ENCODE results near the gene COL20A1. TPM values are rescaled to one million over a fixed set of nuclear protein-coding genes. Genes with fewer than 3 reads are reported as not detected.

COL20A1 gene
- total and polyA plus RNA-seq, 2 donors from 2014 or later = 0.58 TPM; not detected in 1

- DNase-seq (peak in 1 of 5 donors; percentile 52), FAIRE-seq (no peak)
- Histone ChIP-seq H3K36me3 (ENCODE audit: control insufficient read depth in 2 of 3, insufficient read depth in 3 of 3, low read length in 3 of 3) (no peaks in the 10 kb centered on the region), H3K27ac (ENCODE audit: low read depth in 2 of 2, low read length in 2 of 2) (no peak overlapping the region), H3K4me1 (ENCODE audit: control insufficient read depth in 2 of 3, insufficient read depth in 2 of 3, low read depth in 1 of 3, low read length in 3 of 3) (peaks cover 0 to 2% (median 0%) of the 10 kb centered on the region in 3 donors), H3K9me3 (ENCODE audit: control insufficient read depth in 2 of 3, insufficient read depth in 1 of 3, low read length in 3 of 3) (no peaks in the 10 kb centered on the region), H3K9ac (ENCODE audit: low read length in 3 of 3) (no peak overlapping the region), H3K4me3 (ENCODE audit: low read length in 3 of 3) (no peak overlapping the region), H3K27me3 (ENCODE audit: control insufficient read depth, insufficient read depth, low read length) (no peaks in the 10 kb centered on the region)
- TF ChIP-seq CTCF (IDR thresholded peaks at IDR 0.05; ENCODE audit: borderline replicate concordance, extremely low read depth, insufficient read depth) = no peak
- intact Hi-C loops (cut with DNase I) = no loop called here
Measured at GRCh38 chr20:63342561-63343459, 49.8 kb downstream of the COL20A1 start.

- no peak for TF ChIP-seq CTCF (IDR thresholded peaks at IDR 0.05; ENCODE audit: borderline replicate concordance, extremely low read depth, insufficient read depth)
- no peak overlapping the region for H3K9ac ChIP-seq (ENCODE audit: low read length in 3 of 3)
- peak in 1 of 5 donors; percentile 56 for DNase-seq
- FAIRE-seq = no peak
- H3K36me3 ChIP-seq (ENCODE audit: control insufficient read depth in 2 of 3, insufficient read depth in 3 of 3, low read length in 3 of 3) = no peaks in the 10 kb centered on the region
- no peaks in the 10 kb centered on the region for H3K9me3 ChIP-seq (ENCODE audit: control insufficient read depth in 2 of 3, insufficient read depth in 1 of 3, low read length in 3 of 3)
- intact Hi-C loops (cut with DNase I) = no loop called here
- H3K27me3 ChIP-seq (ENCODE audit: control insufficient read depth, insufficient read depth, low read length) = no peaks in the 10 kb centered on the region
- H3K4me3 ChIP-seq (ENCODE audit: low read length in 3 of 3) = no peak overlapping the region
- peaks cover 0 to 2% (median 0%) of the 10 kb centered on the region in 3 donors for H3K4me1 ChIP-seq (ENCODE audit: control insufficient read depth in 2 of 3, insufficient read depth in 2 of 3, low read depth in 1 of 3, low read length in 3 of 3)
- H3K27ac ChIP-seq (ENCODE audit: low read depth in 2 of 2, low read length in 2 of 2) = no peak overlapping the region
Measured at GRCh38 chr20:63343460-63344445, 50.8 kb downstream of the COL20A1 start.

- no peak for TF ChIP-seq CTCF (IDR thresholded peaks at IDR 0.05; ENCODE audit: borderline replicate concordance, extremely low read depth, insufficient read depth)
- no peak overlapping the region for H3K27ac ChIP-seq (ENCODE audit: low read depth in 2 of 2, low read length in 2 of 2)
- no peaks in the 10 kb centered on the region for H3K27me3 ChIP-seq (ENCODE audit: control insufficient read depth, insufficient read depth, low read length)
- DNase-seq (peak in 1 of 5 donors; percentile 58), FAIRE-seq (no peak)
- no peak overlapping the region for H3K9ac ChIP-seq (ENCODE audit: low read length in 3 of 3)
- intact Hi-C loops (cut with DNase I) = no loop called here
- H3K4me1 ChIP-seq (ENCODE audit: control insufficient read depth in 2 of 3, insufficient read depth in 2 of 3, low read depth in 1 of 3, low read length in 3 of 3) = peaks cover 0 to 2% (median 0%) of the 10 kb centered on the region in 3 donors
- H3K9me3 ChIP-seq (ENCODE audit: control insufficient read depth in 2 of 3, insufficient read depth in 1 of 3, low read length in 3 of 3) = no peaks in the 10 kb centered on the region
- no peaks in the 10 kb centered on the region for H3K36me3 ChIP-seq (ENCODE audit: control insufficient read depth in 2 of 3, insufficient read depth in 3 of 3, low read length in 3 of 3)
- no peak overlapping the region for H3K4me3 ChIP-seq (ENCODE audit: low read length in 3 of 3)
Measured at GRCh38 chr20:63344616-63345327, 51.8 kb downstream of the COL20A1 start.
